IMR-90 (cell line): ENCODE measurements around the gene POLE3. TPM values are rescaled to one million over a fixed set of nuclear protein-coding genes. Genes with fewer than 3 reads are reported as not detected.

ENCODE experiments used
- ATAC-seq: fragments of 200-7000 bp; cut with Tn5 transposase; 2 replicates; pipeline ENCODE4 v1.9.1; 2020; ENCODE audit warnings: low read depth, mild to moderate bottlenecking, moderate library complexity
- BruUV-seq: library from RNA; stranded (reverse); fragments of 400-500 nt; replicated peaks from 2 replicates; lab custom pipeline; 2021; lab: Mats Ljungman, UMichigan
- CTCF ChIA-PET: fragments of 300-600 bp; formaldehyde crosslinking; extraction: SDS; loops from one replicate; lab custom pipeline; 2021; ENCODE audit warnings: antibody characterized with exemption; lab: Yijun Ruan, JAX
- POLR2A ChIA-PET: fragments of 300-600 bp; sonication (Branson Sonifier 250); formaldehyde crosslinking; loops from one replicate; lab custom pipeline; 2022; ENCODE audit warnings: antibody characterized with exemption; ENCODE audit not compliant: unreplicated experiment; lab: Charles Lee
- DNase-seq: peaks from one replicate; pipeline ENCODE4 v3.0.0; 2013
- H2AFZ ChIP-seq: replicated peaks from 2 replicates; pipeline ENCODE3; 2013; ENCODE audit warnings: low read length, mild to moderate bottlenecking; ENCODE audit not compliant: poor library complexity
- H2AK5ac ChIP-seq: 2 replicates; pipeline ENCODE4 v1.6.1; 2013; ENCODE audit warnings: low read depth, low read length, inconsistent platforms
- H2AK9ac ChIP-seq: replicated peaks from 2 replicates; pipeline ENCODE3; 2013; ENCODE audit warnings: mild to moderate bottlenecking, low read depth, low read length, moderate library complexity; ENCODE audit not compliant: poor library complexity
- H2BK120ac ChIP-seq: 2 replicates; pipeline ENCODE4 v1.6.1; 2013; ENCODE audit warnings: low read depth, low read length, inconsistent platforms
- H2BK15ac ChIP-seq: 3 replicates; pipeline ENCODE4 v1.6.1; 2013; ENCODE audit warnings: low read depth, low read length, inconsistent platforms
- H2BK20ac ChIP-seq: 2 replicates; pipeline ENCODE4 v1.6.1; 2013; ENCODE audit warnings: low read depth, mild to moderate bottlenecking, inconsistent platforms, low read length, moderate library complexity
- H2BK5ac ChIP-seq: 2 replicates; pipeline ENCODE4 v1.6.1; 2013; ENCODE audit warnings: mild to moderate bottlenecking, low read depth, low read length, inconsistent platforms; ENCODE audit not compliant: poor library complexity, severe bottlenecking
- H3K14ac ChIP-seq: replicated peaks from 2 replicates; pipeline ENCODE4 v1.6.1; 2013; ENCODE audit warnings: low read depth, low read length, inconsistent platforms
- H3K18ac ChIP-seq: 2 replicates; pipeline ENCODE4 v1.6.1; 2013; ENCODE audit warnings: low read depth, low read length, control low read depth
- H3K23ac ChIP-seq: 2 replicates; pipeline ENCODE4 v1.6.1; 2013; ENCODE audit warnings: low read depth, low read length, inconsistent platforms
- H3K27ac ChIP-seq: 2 replicates; pipeline ENCODE4 v1.5.1; 2013; ENCODE audit warnings: mild to moderate bottlenecking, control low read depth, low read length; ENCODE audit not compliant: insufficient read depth
- H3K27me3 ChIP-seq: 2 replicates; pipeline ENCODE4 v1.6.1; 2013; ENCODE audit warnings: low read length; ENCODE audit not compliant: control insufficient read depth, insufficient read depth
- H3K36me3 ChIP-seq: 2 replicates; pipeline ENCODE4 v1.6.1; 2013; ENCODE audit warnings: low read length, mixed read lengths; ENCODE audit not compliant: control insufficient read depth, insufficient read depth
- H3K4ac ChIP-seq: 2 replicates; pipeline ENCODE4 v1.6.1; 2013; ENCODE audit warnings: low read depth, low read length, inconsistent platforms
- H3K4me1 ChIP-seq: 2 replicates; pipeline ENCODE4 v1.6.1; 2013; ENCODE audit warnings: low read length, mixed read lengths; ENCODE audit not compliant: control insufficient read depth, insufficient read depth
- H3K4me2 ChIP-seq: 2 replicates; pipeline ENCODE4 v1.6.1; 2013; ENCODE audit warnings: low read depth, mild to moderate bottlenecking, control low read depth, low read length, moderate library complexity
- H3K4me3 ChIP-seq: 2 replicates; pipeline ENCODE4 v1.5.1; 2013; ENCODE audit warnings: low read depth, mild to moderate bottlenecking, control low read depth, low read length, moderate library complexity; ENCODE audit not compliant: insufficient read depth
- H3K56ac ChIP-seq: 2 replicates; pipeline ENCODE4 v1.6.1; 2013; ENCODE audit warnings: low read length, inconsistent platforms; ENCODE audit not compliant: insufficient read depth; ENCODE audit errors: extremely low read depth
- H3K79me1 ChIP-seq, 2 experiments: 2 replicates each; pipeline ENCODE4 v1.6.1; 2013; ENCODE audit warnings: low read length in 2 of 2, inconsistent platforms in 1 of 2, low read depth in 1 of 2
- H3K9ac ChIP-seq: 2 replicates; pipeline ENCODE4 v1.6.1; 2013; ENCODE audit warnings: low read depth, low read length, control low read depth
- H3K9me1 ChIP-seq: 2 replicates; pipeline ENCODE4 v1.6.1; 2013; ENCODE audit warnings: low read length, inconsistent platforms; ENCODE audit not compliant: insufficient read depth
- H3K9me3 ChIP-seq: 2 replicates; pipeline ENCODE4 v1.6.1; 2013; ENCODE audit warnings: low read length; ENCODE audit not compliant: control insufficient read depth, insufficient read depth
- H4K20me1 ChIP-seq: 2 replicates; pipeline ENCODE4 v1.6.1; 2013; ENCODE audit warnings: low read length, inconsistent platforms; ENCODE audit not compliant: insufficient read depth
- H4K5ac ChIP-seq: 2 replicates; pipeline ENCODE4 v1.6.1; 2013; ENCODE audit warnings: mild to moderate bottlenecking, low read depth, low read length, control low read depth
- H4K8ac ChIP-seq, 2 experiments: 2 replicates each; pipeline ENCODE4 v1.6.1; 2013; ENCODE audit warnings: low read depth in 2 of 2, low read length in 2 of 2, control low read depth in 1 of 2, inconsistent platforms in 1 of 2
- H4K91ac ChIP-seq: 2 replicates; pipeline ENCODE4 v1.6.1; 2013; ENCODE audit warnings: low read depth, low read length, inconsistent platforms; ENCODE audit not compliant: insufficient read depth
- BHLHE40 ChIP-seq: fragments of 150-350 bp; IDR thresholded peaks from 2 replicates; pipeline ENCODE4 v1.6.1; 2016; ENCODE audit warnings: mild to moderate bottlenecking, low read depth, low read length
- CHD1 ChIP-seq: IDR thresholded peaks from 2 replicates; pipeline ENCODE4 v1.6.1; 2012; ENCODE audit warnings: low read depth, low read length, improper control_type of control experiment
- MAZ ChIP-seq: IDR thresholded peaks from 2 replicates; pipeline ENCODE4 v1.6.1; 2012; ENCODE audit warnings: low read depth, mild to moderate bottlenecking, low read length, improper control_type of control experiment, moderate library complexity, borderline replicate concordance
- NFE2L2 ChIP-seq: fragments of 150-350 bp; IDR thresholded peaks from 2 replicates; pipeline ENCODE4 v1.6.1; 2016; ENCODE audit warnings: low read depth, mild to moderate bottlenecking, low read length
- POLR2A ChIP-seq: IDR thresholded peaks from 2 replicates; pipeline ENCODE4 v1.6.1; 2012; ENCODE audit warnings: mild to moderate bottlenecking, low read depth, low read length
- RAD21 ChIP-seq: IDR thresholded peaks from 2 replicates; pipeline ENCODE4 v1.6.1; 2012; ENCODE audit warnings: low read length, improper control_type of control experiment
- USF2 ChIP-seq: fragments of 150-350 bp; IDR thresholded peaks from 2 replicates; pipeline ENCODE4 v1.6.1; 2017; ENCODE audit warnings: mild to moderate bottlenecking, antibody characterized with exemption, low read length, low read depth
- WGBS, 2 experiments: methylation state at CpG; one replicate each; pipeline versions ENCODE4 v1.1.5 to v1.1.7; 2013; ENCODE audit warnings: missing lambda C conversion rate in 2 of 2; ENCODE audit not compliant: insufficient read length in 1 of 2; ENCODE audit errors: extremely low coverage in 2 of 2; 5-methylcytosine and 5-hydroxymethylcytosine counted together
- dilution Hi-C: fragments of 300-500 bp; cut with HindIII; formaldehyde crosslinking; loops from one replicate; pipeline ENCODE4 v1.14.3; 2018; ENCODE audit warnings: low sequenced_read_pairs; ENCODE audit not compliant: unreplicated experiment
- in situ Hi-C: fragments of 300-500 bp; cut with MboI; formaldehyde crosslinking; loops from 3 replicates; pipeline ENCODE4 v1.14.3; 2019; ENCODE audit warnings: low sequenced_read_pairs, inconsistent platforms, mixed read lengths
- intact Hi-C: fragments of 100-400 bp; cut with micrococcal nuclease; formaldehyde crosslinking; loops from 2 replicates; pipeline ENCODE4 v1.10.0; 2022
- polyA plus RNA-seq, 3 experiments: library from polyadenylated mRNA; depleted of rRNA; stranded (reverse); fragments of >200 nt; gene quantifications; 2 replicates each; pipeline ENCODE4 v1.2.3, GENCODE V29; 2012; ENCODE audit warnings: low replicate concordance in 1 of 3
- total RNA-seq: library from RNA; depleted of rRNA; stranded (reverse); fragments of >200 nt; gene quantifications from 2 replicates; pipeline ENCODE4 v1.2.3, GENCODE V29; 2012
- TF ChIP-seq, protein P1 (sequence below): fragments of 150-350 bp; IDR thresholded peaks from 2 replicates; pipeline ENCODE4 v1.6.1; 2016; ENCODE audit warnings: low read depth, mild to moderate bottlenecking, low read length, moderate library complexity, borderline replicate concordance

Gene POLE3
- total and polyA plus RNA-seq, 2 of the 4 experiments (the other 2 are of a cell fraction): 34.8 to 43.0 TPM

DNA sequence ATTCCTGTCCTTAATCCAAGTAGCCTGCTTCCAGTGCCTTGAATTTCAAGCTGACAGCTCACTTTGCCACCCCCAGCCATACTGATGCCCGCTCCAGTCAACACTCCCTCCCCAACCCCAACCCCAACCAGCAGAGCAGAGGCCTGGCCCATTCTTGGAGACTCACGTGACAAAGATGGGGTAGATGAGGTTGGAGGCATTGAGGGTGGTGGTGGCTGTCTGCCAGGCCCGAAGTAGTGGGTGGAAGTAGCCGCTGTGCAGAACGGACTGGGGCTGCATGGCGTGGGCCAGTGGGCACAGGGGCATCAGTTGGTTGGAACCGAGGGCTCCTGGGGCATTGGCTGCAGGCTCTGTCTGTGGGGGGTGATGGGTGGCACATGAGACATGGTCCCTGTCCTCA, 17.2 kb downstream of the POLE3 start:
- H3K56ac ChIP-seq: no peak overlapping the region
- intact Hi-C loops (no loop called here), dilution Hi-C loops (no loop called here), in situ Hi-C loops (no loop called here)
- H3K23ac ChIP-seq: no peak overlapping the region
- WGBS, 2 experiments: no CpG with 5 or more reads among the region's 7 CpGs
- H2BK120ac ChIP-seq: no peak overlapping the region
- H4K20me1 ChIP-seq: no peaks in the 10 kb centered on the region
- H3K27me3 ChIP-seq: no peaks in the 10 kb centered on the region
- H3K79me1 ChIP-seq: peaks cover 11 to 16% of the 10 kb centered on the region in 2 experiments
- H4K91ac ChIP-seq: no peak overlapping the region; the same call in 1 of the 2 replicates
- H2AK9ac ChIP-seq: no peak overlapping the region
- no peak overlapping the region for H3K4me2 ChIP-seq
- H3K4me1 ChIP-seq: no peaks in the 10 kb centered on the region
- CTCF ChIA-PET: no interaction called here
- peaks cover 39% of the 10 kb centered on the region for H3K36me3 ChIP-seq
- ATAC-seq (no peak), DNase-seq (no peak)
- no peak for TF ChIP-seq BHLHE40
- TF ChIP-seq, protein P1, sequence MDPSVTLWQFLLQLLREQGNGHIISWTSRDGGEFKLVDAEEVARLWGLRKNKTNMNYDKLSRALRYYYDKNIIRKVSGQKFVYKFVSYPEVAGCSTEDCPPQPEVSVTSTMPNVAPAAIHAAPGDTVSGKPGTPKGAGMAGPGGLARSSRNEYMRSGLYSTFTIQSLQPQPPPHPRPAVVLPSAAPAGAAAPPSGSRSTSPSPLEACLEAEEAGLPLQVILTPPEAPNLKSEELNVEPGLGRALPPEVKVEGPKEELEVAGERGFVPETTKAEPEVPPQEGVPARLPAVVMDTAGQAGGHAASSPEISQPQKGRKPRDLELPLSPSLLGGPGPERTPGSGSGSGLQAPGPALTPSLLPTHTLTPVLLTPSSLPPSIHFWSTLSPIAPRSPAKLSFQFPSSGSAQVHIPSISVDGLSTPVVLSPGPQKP: no peak
- TF ChIP-seq CHD1: no peak
- no peak for TF ChIP-seq RAD21
- no peak for TF ChIP-seq POLR2A
- no peak for TF ChIP-seq NFE2L2
- TF ChIP-seq MAZ: no peak
- TF ChIP-seq USF2: no peak
- no TSS peak for BruUV-seq
- no peaks in the 10 kb centered on the region for H3K9me3 ChIP-seq
- H2BK5ac ChIP-seq: no peak overlapping the region
- H3K9ac ChIP-seq: no peak overlapping the region
- H3K4me3 ChIP-seq: no peak overlapping the region
- no peak overlapping the region for H2BK20ac ChIP-seq
- no peak overlapping the region for H2AK5ac ChIP-seq
- no peak overlapping the region for H3K14ac ChIP-seq
- no peak overlapping the region for H3K18ac ChIP-seq
- POLR2A ChIA-PET: no interaction called here
- H2AFZ ChIP-seq: no peak overlapping the region
- no peak overlapping the region for H4K8ac ChIP-seq
- no peak overlapping the region for H3K27ac ChIP-seq
- H3K9me1 ChIP-seq: peaks cover 3% of the 10 kb centered on the region; the same call in 1 of the 2 replicates
- no peak overlapping the region for H2BK15ac ChIP-seq
- H4K5ac ChIP-seq: no peak overlapping the region
- H3K4ac ChIP-seq: no peak overlapping the region
